ENCODE measurements around the gene TIMELESS. TPM values are rescaled to one million over a fixed set of nuclear protein-coding genes. Genes with fewer than 3 reads are reported as not detected.

TIMELESS gene
- total and polyA plus RNA-seq, 9 of the 15 experiments (the other 6 are each of a cell fraction or from before 2014, with no cell fraction given) = 11.9 to 59.2 (median 35.8) TPM

GRCh38 chr12:56431288-56431687 is 17.9 kb downstream of the TIMELESS start:
- no peak for FAIRE-seq
- H4K20me1 ChIP-seq (replicated peaks; ENCODE audit: control insufficient read depth, insufficient read depth, low read length) = no peaks in the 10 kb centered on the region
- H3K27me3 ChIP-seq (ENCODE audit: control insufficient read depth in 2 of 2, insufficient read depth in 2 of 2, low read length in 2 of 2) = no peaks in the 10 kb centered on the region
- H3K79me2 ChIP-seq (ENCODE audit: control insufficient read depth, insufficient read depth, low read length) = peaks cover 11% of the 10 kb centered on the region; the same call in 2 of the 3 replicates
- H3K9ac ChIP-seq (ENCODE audit: insufficient read depth in 1 of 2, low read depth in 2 of 2, low read length in 2 of 2) = 0 out of 4 replicates have a peak overlapping the region, but pooled peaks of 1 of the 2 experiments have one; percentile 35
- no peak for ATAC-seq
- no peak overlapping the region for H3K4me2 ChIP-seq (ENCODE audit: insufficient read depth, low read length)
- DNase-seq (ENCODE audit: extremely low read depth in 1 of 4, low spot score in 3 of 4) = no peak
- H3K9me1 ChIP-seq (ENCODE audit: control insufficient read depth, insufficient read depth, low read length) = no peaks in the 10 kb centered on the region
- TF ChIP-seq ATF7 (IDR thresholded peaks at IDR 0.05) = no peak
- no peak for TF ChIP-seq ZNF316 (IDR thresholded peaks at IDR 0.05)
- TF ChIP-seq SRSF1 (IDR thresholded peaks at IDR 0.05; ENCODE audit: low read depth, low read length) = no peak
- TF ChIP-seq CCNT2 (IDR thresholded peaks at IDR 0.05; ENCODE audit: borderline replicate concordance, extremely low read depth, insufficient read length, low read depth, low read length) = no peak
- TF ChIP-seq, protein P1, sequence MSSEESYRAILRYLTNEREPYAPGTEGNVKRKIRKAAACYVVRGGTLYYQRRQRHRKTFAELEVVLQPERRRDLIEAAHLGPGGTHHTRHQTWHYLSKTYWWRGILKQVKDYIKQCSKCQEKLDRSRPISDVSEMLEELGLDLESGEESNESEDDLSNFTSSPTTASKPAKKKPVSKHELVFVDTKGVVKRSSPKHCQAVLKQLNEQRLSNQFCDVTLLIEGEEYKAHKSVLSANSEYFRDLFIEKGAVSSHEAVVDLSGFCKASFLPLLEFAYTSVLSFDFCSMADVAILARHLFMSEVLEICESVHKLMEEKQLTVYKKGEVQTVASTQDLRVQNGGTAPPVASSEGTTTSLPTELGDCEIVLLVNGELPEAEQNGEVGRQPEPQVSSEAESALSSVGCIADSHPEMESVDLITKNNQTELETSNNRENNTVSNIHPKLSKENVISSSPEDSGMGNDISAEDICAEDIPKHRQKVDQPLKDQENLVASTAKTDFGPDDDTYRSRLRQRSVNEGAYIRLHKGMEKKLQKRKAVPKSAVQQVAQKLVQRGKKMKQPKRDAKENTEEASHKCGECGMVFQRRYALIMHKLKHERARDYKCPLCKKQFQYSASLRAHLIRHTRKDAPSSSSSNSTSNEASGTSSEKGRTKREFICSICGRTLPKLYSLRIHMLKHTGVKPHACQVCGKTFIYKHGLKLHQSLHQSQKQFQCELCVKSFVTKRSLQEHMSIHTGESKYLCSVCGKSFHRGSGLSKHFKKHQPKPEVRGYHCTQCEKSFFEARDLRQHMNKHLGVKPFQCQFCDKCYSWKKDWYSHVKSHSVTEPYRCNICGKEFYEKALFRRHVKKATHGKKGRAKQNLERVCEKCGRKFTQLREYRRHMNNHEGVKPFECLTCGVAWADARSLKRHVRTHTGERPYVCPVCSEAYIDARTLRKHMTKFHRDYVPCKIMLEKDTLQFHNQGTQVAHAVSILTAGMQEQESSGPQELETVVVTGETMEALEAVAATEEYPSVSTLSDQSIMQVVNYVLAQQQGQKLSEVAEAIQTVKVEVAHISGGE (CRISPR knock-in tag; IDR thresholded peaks at IDR 0.05) = no peak
- TF ChIP-seq U2AF1 (optimal IDR thresholded peaks at IDR 0.05; ENCODE audit: low read depth, low read length) = no peak
- no peak for TF ChIP-seq DACH1 (IDR thresholded peaks at IDR 0.05; ENCODE audit: partially characterized antibody)
- no peak for TF ChIP-seq ZNF311 (CRISPR knock-in tag; IDR thresholded peaks at IDR 0.05)
- TF ChIP-seq HNRNPLL (IDR thresholded peaks at IDR 0.05; ENCODE audit: low read depth, low read length, poor library complexity, severe bottlenecking) = no peak
- no peak for TF ChIP-seq POLR2G (IDR thresholded peaks at IDR 0.05; ENCODE audit: low read depth, low read length)
- TF ChIP-seq HDAC1 (IDR thresholded peaks at IDR 0.05) = no peak
- TF ChIP-seq CBX2 (IDR thresholded peaks at IDR 0.05; ENCODE audit: insufficient read depth, low read length, poor library complexity, severe bottlenecking) = no peak
- TF ChIP-seq ZNF830 (CRISPR knock-in tag; IDR thresholded peaks at IDR 0.05) = no peak
- no peak for TF ChIP-seq PYGO2 (tag; IDR thresholded peaks at IDR 0.05)
- ChIA-PET POLR2A (no interaction called here), CTCF (ENCODE audit: low intra/inter-chr PET ratio) (no interaction called here)
- peaks cover 62% of the 10 kb centered on the region for H3K36me3 ChIP-seq (ENCODE audit: control insufficient read depth, insufficient read depth, low read length)
- H3K4me3 ChIP-seq = no peak overlapping the region
- WGBS (ENCODE audit: insufficient coverage, low coverage, missing lambda C conversion rate) = 96% methylated on average over 9 of the region's 11 CpGs
- intact Hi-C loops (cut with micrococcal nuclease) (no loop called here), in situ Hi-C loops (cut with MboI) (no loop called here)
- no peaks in the 10 kb centered on the region for H3K9me3 ChIP-seq (replicated peaks; ENCODE audit: control insufficient read depth, insufficient read depth, low read depth, low read length)
- no TSS peak for BruUV-seq (replicated peaks)
- H3K27ac ChIP-seq (ENCODE audit: extremely low read depth, low read depth, low read length) = no peak overlapping the region
- H3K4me1 ChIP-seq (replicated peaks in 1 of 2; ENCODE audit: control insufficient read depth in 2 of 2, insufficient read depth in 2 of 2, low read length in 2 of 2) = no peaks in the 10 kb centered on the region; a peak in 2 of 5 replicates
- H2AFZ ChIP-seq (ENCODE audit: low read depth, low read length) = no peak overlapping the region
